HG02798 (cell line): ENCODE results near the gene PAX5.
A peak's percentile ranks its signal among the peaks of the same experiment; 100 is the strongest.

Experiments used
- ATAC-seq: cut with Tn5 transposase; IDR thresholded peaks from one replicate; pipeline ENCODE4 v1.9.1; 2021; ENCODE audit warnings: mild to moderate bottlenecking; ENCODE audit not compliant: unreplicated experiment, poor library complexity

The PAX5 gene

GRCh38 chr9:36868586-36869282 is 165.3 kb downstream of the PAX5 start:
- ATAC-seq: no peak

GRCh38 chr9:36867672-36868471 is 166.2 kb downstream of the PAX5 start:
- ATAC-seq: no peak

DNA sequence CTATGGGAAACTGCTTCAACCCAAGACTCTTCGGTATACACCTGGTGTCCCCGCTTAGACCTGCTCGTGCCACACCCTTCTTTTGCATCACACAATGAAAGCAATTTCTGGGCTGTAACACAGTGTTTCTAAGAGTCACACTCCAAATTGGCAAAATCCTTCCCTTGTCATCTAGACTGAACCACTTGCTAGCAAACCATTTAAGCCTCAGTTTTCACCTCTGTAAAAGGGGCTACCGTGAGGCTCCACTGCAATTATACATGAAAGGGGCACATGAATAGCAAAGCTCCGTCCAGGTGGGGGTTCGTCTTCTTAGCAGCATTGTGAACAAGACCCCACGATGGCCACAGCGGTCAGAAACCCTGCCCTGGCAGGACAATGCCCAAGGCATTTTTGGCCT is 166.8 kb downstream of the PAX5 start:
- ATAC-seq: no peak

DNA sequence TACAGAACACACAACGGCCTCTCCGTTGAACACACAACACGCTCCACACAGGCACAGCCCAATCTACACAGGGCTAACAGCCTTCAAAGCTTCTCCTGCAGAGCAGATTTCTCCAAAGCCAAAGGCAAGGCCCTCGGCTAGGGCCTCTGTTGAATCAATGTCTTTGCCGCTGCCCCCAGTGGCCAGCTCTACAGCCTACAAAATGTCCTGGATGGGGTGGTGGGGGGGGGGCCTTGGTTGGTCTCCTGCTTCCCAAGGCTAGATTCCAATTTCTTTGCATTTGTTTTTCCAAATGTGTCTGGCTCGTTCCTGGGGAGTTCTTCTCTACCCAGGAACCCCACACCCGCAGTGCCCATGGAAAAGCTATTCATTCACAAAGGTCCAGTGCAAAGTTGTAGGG is 167.2 kb downstream of the PAX5 start:
- ATAC-seq: no peak

- no peak for ATAC-seq
Measured at GRCh38 chr9:36865731-36866635, 168.1 kb downstream of the PAX5 start.

- no peak for ATAC-seq
Measured at GRCh38 chr9:36864491-36865410, 169.3 kb downstream of the PAX5 start.

DNA sequence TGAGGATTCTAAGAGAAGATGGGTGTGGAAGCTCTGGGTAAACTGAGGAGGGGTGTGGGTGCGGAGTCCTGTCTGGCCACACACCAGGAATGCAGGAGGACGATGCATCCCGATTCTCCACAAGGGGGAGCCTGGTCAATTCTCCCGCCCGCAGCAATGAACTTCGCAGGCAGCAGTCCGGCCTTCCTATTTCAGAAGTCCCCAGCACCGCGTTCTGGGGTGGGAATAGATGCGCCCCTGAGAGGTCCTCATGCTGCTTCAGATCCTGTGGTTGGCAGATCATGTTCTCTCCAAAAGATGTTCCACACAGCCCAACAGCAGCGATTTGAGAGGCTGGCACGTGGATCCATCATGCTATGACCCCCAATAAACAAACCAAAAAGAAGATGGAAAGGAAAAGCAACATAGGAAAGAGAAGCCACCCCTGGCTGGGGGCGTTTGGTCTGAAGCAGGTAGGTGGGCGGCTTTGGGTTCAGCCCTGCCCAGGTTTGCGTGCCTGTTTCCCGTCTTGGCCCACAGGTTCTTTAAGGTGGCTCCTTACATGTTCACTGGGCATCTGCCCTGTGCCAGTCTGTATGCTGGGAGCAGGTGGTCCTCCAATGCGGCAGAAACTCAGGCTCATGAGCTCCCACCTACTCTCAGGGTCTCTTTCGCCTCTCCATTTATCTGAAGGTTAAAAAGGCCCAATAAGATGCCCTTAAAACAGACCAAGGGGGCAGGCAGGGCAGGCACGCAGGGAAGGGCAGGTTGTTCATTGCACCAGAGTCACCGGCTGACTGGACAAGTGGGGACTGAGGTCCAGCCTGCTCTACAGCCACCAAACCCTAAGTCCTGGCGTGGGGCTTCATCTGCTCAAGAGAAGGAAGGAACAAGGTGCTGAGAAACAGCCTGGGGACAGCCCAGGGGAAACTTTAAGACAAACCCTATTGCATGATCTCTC is 171.6 kb downstream of the PAX5 start:
- ATAC-seq: no peak

GRCh38 chr9:36861528-36862205 is 172.4 kb downstream of the PAX5 start:
- ATAC-seq: no peak

GRCh38 chr9:36858805-36859375 is 175.2 kb downstream of the PAX5 start:
- ATAC-seq: no peak

DNA sequence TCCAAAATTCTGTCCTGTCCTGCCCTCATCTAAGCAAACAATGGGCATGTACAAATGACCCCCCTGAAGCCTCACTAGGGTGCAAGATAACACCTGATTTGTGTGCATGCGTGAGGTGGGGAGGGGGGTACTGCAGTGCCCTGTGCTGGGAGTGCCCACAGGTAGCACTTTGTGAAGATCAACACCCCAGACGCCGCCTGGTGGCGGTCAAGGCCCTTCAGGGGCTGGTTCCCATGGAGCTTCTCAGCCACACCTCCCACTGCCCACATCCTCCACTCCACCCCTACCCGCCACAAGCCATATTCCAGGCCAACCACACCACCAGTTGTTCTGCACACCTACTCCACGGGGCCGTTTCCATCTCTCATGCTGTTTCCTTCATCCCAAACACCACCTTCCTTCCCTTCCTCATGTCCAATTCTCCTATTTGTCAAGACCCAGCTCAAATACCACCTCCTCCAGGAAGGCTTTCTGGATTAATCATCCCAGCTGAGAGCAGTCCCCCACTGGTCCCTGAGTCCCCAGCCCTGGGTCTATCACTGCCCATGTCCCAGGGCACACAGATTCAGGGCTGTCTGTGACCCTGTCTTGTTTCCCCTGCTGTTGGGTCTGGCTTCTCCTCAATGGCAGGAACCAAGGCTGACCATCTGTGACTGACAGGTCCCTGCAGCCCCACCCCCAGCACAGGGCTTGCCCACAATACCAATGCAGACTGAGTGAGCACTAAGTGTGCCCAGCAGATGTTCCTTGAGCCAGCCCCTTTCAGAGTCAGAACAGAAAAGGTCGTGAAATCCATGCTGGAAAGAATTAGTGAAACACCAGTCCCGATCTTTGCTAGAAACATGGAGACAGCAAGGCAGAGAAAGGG is 178.4 kb downstream of the PAX5 start:
- peak; percentile 60 for ATAC-seq

- ATAC-seq: no peak
Measured at GRCh38 chr9:36854751-36855150, 179.3 kb downstream of the PAX5 start.

- ATAC-seq: no peak
Measured at GRCh38 chr9:36854034-36854433, 180.0 kb downstream of the PAX5 start.

DNA sequence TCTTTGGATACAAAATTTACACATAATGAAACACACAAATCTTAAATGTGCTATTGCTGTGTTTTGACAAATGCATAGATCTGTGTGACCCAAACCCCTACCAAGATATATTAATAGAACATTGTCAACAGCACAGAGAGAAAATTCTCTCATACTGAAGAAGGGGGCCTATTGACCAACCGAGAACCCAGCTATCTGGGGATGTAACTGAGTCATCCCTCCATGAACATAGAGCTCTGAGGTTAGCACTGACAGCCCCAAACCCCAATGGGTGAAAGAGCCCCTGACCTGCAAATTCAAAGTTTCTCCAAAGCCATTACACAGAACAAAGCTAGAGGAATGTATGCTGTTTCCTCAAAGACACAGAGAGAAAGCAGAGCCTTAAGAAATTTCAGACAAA is 180.8 kb downstream of the PAX5 start:
- no peak for ATAC-seq

DNA sequence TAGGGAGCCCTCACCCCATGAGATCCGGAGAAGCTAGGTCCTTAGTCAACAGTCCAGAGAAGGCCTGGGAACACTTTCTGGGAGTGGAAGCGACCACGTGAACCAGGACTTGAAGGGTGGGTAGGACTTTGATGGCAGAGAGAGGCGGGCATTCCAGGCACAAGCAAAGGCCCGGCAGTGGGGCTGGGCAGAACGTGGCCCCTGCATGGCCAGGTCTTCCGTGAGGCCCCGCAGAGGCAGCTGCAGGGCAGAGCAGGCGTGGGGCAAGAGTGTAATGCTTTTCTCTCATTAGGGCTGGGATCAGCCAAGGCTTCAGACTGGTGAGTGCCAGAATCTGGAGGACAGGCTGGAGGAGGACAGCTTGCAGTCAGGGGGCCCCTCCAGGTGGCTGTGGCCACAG is 184.1 kb downstream of the PAX5 start:
- no peak for ATAC-seq

DNA sequence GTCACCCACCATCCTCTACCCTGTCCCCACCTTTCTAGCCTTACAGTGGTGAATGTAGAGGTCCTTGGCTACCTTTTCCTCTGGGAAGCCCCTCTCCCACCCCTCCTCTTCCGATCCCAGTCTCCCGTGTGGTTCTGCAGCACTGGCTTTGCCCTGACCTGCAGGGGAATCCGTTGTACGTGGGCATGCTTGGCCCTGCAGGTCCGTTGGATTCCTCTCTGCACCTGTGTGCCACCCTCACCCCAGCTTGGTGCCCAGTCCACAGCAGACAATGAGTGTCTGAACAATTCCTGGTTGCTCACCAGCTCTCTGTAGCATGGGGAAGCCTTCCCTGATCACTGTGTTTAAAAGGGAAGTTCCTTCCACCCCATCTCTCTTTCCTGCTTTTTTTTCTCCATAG is 185.1 kb downstream of the PAX5 start:
- no peak for ATAC-seq

GRCh38 chr9:36847781-36848673 is 186.0 kb downstream of the PAX5 start:
- ATAC-seq: no peak
